ENCODE data around the gene SPIC. TPM values are rescaled to one million over a fixed set of nuclear protein-coding genes. Genes with fewer than 3 reads are reported as not detected.

SPIC gene
- total RNA-seq, 1 experiment from 2014 or later, result not detected

- no peak for TF ChIP-seq TCF7L2 (IDR thresholded peaks at IDR 0.05; ENCODE audit: low read depth, low read length)
- TF ChIP-seq, protein P1, sequence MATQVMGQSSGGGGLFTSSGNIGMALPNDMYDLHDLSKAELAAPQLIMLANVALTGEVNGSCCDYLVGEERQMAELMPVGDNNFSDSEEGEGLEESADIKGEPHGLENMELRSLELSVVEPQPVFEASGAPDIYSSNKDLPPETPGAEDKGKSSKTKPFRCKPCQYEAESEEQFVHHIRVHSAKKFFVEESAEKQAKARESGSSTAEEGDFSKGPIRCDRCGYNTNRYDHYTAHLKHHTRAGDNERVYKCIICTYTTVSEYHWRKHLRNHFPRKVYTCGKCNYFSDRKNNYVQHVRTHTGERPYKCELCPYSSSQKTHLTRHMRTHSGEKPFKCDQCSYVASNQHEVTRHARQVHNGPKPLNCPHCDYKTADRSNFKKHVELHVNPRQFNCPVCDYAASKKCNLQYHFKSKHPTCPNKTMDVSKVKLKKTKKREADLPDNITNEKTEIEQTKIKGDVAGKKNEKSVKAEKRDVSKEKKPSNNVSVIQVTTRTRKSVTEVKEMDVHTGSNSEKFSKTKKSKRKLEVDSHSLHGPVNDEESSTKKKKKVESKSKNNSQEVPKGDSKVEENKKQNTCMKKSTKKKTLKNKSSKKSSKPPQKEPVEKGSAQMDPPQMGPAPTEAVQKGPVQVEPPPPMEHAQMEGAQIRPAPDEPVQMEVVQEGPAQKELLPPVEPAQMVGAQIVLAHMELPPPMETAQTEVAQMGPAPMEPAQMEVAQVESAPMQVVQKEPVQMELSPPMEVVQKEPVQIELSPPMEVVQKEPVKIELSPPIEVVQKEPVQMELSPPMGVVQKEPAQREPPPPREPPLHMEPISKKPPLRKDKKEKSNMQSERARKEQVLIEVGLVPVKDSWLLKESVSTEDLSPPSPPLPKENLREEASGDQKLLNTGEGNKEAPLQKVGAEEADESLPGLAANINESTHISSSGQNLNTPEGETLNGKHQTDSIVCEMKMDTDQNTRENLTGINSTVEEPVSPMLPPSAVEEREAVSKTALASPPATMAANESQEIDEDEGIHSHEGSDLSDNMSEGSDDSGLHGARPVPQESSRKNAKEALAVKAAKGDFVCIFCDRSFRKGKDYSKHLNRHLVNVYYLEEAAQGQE (IDR thresholded peaks at IDR 0.05; ENCODE audit: insufficient read depth in 1 of 2, low read depth in 2 of 2, low read length in 1 of 2), result no peak
- TF ChIP-seq SIN3A (IDR thresholded peaks at IDR 0.05; ENCODE audit: borderline replicate concordance, insufficient read depth, low read depth, low read length), result no peak
- TF ChIP-seq, protein P2, sequence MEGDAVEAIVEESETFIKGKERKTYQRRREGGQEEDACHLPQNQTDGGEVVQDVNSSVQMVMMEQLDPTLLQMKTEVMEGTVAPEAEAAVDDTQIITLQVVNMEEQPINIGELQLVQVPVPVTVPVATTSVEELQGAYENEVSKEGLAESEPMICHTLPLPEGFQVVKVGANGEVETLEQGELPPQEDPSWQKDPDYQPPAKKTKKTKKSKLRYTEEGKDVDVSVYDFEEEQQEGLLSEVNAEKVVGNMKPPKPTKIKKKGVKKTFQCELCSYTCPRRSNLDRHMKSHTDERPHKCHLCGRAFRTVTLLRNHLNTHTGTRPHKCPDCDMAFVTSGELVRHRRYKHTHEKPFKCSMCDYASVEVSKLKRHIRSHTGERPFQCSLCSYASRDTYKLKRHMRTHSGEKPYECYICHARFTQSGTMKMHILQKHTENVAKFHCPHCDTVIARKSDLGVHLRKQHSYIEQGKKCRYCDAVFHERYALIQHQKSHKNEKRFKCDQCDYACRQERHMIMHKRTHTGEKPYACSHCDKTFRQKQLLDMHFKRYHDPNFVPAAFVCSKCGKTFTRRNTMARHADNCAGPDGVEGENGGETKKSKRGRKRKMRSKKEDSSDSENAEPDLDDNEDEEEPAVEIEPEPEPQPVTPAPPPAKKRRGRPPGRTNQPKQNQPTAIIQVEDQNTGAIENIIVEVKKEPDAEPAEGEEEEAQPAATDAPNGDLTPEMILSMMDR (IDR thresholded peaks at IDR 0.05), result no peak
- no peak for TF ChIP-seq POLR2AphosphoS5 (IDR thresholded peaks at IDR 0.05; ENCODE audit: low read depth, low read length)
- intact Hi-C loops (cut with micrococcal nuclease; ENCODE audit: unreplicated experiment) (no loop called here), in situ Hi-C loops (cut with HindIII; ENCODE audit: low pct_unique_long_range_greater_than_20kb, low sequenced_read_pairs) (no loop called here)
- H3K27ac ChIP-seq (ENCODE audit: low read length), result no peak overlapping the region
- no peaks in the 10 kb centered on the region for H3K27me3 ChIP-seq (ENCODE audit: control insufficient read depth, insufficient read depth, low read length)
- ChIA-PET POLR2A (no interaction called here), CTCF (no interaction called here)
- H3K9me3 ChIP-seq (ENCODE audit: control insufficient read depth, insufficient read depth, low read depth, low read length), result no peaks in the 10 kb centered on the region
- no peaks in the 10 kb centered on the region for H3K36me3 ChIP-seq (ENCODE audit: control insufficient read depth, insufficient read depth, low read length)
- H3K4me3 ChIP-seq (ENCODE audit: low read depth in 2 of 2, low read length in 2 of 2), result no peak overlapping the region
- no peaks in the 10 kb centered on the region for H3K4me1 ChIP-seq (ENCODE audit: control insufficient read depth, insufficient read depth, low read length)
- ATAC-seq (no peak), DNase-seq (ENCODE audit: low read depth, low spot score) (no peak)
- BruUV-seq (replicated peaks), result no TSS peak
These were observed 52.5 kb downstream of the SPIC start for GRCh38 chr12:101527682-101528081.

DNA sequence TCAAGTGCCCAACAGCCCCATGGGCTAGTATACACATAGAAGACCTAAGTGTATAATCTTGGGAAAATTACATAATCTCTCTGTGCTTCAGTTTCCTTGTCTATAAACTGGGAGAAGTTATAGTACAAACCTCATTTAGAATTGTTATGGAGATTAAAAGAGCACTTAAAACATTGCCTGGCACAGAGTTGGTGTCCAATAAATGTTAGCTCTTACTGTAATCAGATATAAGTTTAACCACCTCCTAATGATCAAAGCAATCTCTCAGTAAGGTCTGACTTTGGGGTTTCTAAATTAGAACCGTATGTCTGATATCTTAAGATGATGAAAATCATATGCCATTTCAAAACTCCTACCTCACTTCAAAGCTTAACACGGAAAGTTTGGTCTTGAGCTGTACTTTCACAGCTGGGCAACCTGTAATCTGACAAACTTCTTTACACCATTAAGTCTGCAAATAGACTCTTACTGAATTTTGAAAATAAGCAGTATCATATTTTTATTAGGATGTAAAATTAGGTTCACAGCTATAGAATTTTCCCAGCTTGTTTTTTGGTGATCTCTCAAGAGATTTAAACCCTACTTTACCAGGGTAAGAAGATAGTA lies 61.0 kb downstream of the SPIC start:
- POLR2A ChIA-PET, result interaction anchor here (0.6 kb wide), 1 partner anchor 122 kb away, joined by 3 read pairs; no protein-coding TSS in a partner anchor
- intact Hi-C loops (cut with micrococcal nuclease; ENCODE audit: unreplicated experiment), result no loop called here

More for the DNA sequence above, 61.0 kb downstream of the SPIC start:
- ATAC-seq, result no peak
- in situ Hi-C loops (cut with HindIII; ENCODE audit: low pct_unique_long_range_greater_than_20kb, low sequenced_read_pairs), result no loop called here
- H3K36me3 ChIP-seq (ENCODE audit: control insufficient read depth, insufficient read depth, low read length), result no peaks in the 10 kb centered on the region
- no peak for DNase-seq (ENCODE audit: low read depth, low spot score)
- no peak overlapping the region for H3K4me3 ChIP-seq (ENCODE audit: low read depth in 2 of 2, low read length in 2 of 2)
- no peaks in the 10 kb centered on the region for H3K4me1 ChIP-seq (ENCODE audit: control insufficient read depth, insufficient read depth, low read length)
- H3K27me3 ChIP-seq (ENCODE audit: control insufficient read depth, insufficient read depth, low read length), result peaks cover 5% of the 10 kb centered on the region; the same call in 1 of the 2 replicates
- no peak overlapping the region for H3K27ac ChIP-seq (ENCODE audit: low read length)
- no peak for TF ChIP-seq SIN3A (IDR thresholded peaks at IDR 0.05; ENCODE audit: borderline replicate concordance, insufficient read depth, low read depth, low read length)
- no peaks in the 10 kb centered on the region for H3K9me3 ChIP-seq (ENCODE audit: control insufficient read depth, insufficient read depth, low read depth, low read length)
- CTCF ChIA-PET, result no interaction called here
- BruUV-seq (replicated peaks), result no TSS peak

Other genes with a start within 250 kb of the SPIC start
- gene UTP20, start 195.2 kb upstream of the SPIC start, total RNA-seq (2021; ENCODE audit: unreplicated experiment), result 33.5 TPM
- gene ARL1, start 67.6 kb upstream of the SPIC start, total RNA-seq (2021; ENCODE audit: unreplicated experiment), result 64.9 TPM
- gene MYBPC1, start 119.6 kb downstream of the SPIC start, total RNA-seq (2021; ENCODE audit: unreplicated experiment), result not detected
- 78.3 TPM for gene CHPT1, start 222.3 kb downstream of the SPIC start, total RNA-seq (2021; ENCODE audit: unreplicated experiment)